Left lung (tissue), 10 donors: ENCODE measurements around the gene SHH. TPM values are rescaled to one million over a fixed set of nuclear protein-coding genes. Genes with fewer than 3 reads are reported as not detected.

Experiments
- ATAC-seq: fragments of 200-7000 bp; cut with Tn5 transposase; one replicate; pipeline ENCODE4 v1.9.1; 2020; ENCODE audit warnings: moderate library complexity
- DNase-seq, 4 donors: peaks; one replicate each; pipeline ENCODE4 v3.0.0-alpha.2; 2013 to 2020
- H3K27ac ChIP-seq, 2 donors: fragments of 200-600 bp; sonication (generic) in 1 of 2; one replicate each; pipeline versions ENCODE4 v1.5.0 to v1.8.0; 2020 to 2021
- H3K27me3 ChIP-seq, 2 donors: fragments of 200-600 bp; sonication (generic) in 1 of 2; one replicate each; pipeline versions ENCODE4 v1.5.0 to v1.8.0; 2020 to 2021
- H3K36me3 ChIP-seq, 2 donors: fragments of 200-600 bp; sonication (generic) in 1 of 2; one replicate each; pipeline versions ENCODE4 v1.5.0 to v1.8.0; 2020 to 2021
- H3K4me1 ChIP-seq, 2 donors: fragments of 200-600 bp; one replicate each; pipeline ENCODE4 v1.8.0; 2021
- H3K4me3 ChIP-seq, 2 donors: fragments of 200-600 bp; sonication (generic) in 1 of 2; one replicate each; pipeline versions ENCODE4 v1.5.0 to v1.8.0; 2020 to 2021; ENCODE audit warnings: mild to moderate bottlenecking in 1 of 2
- H3K9me3 ChIP-seq, 2 donors: fragments of 200-600 bp; sonication (generic) in 1 of 2; one replicate each; pipeline versions ENCODE4 v1.5.0 to v1.8.0; 2020 to 2021
- CTCF ChIP-seq, 2 donors: fragments of 200-600 bp; sonication (generic) in 1 of 2; IDR thresholded peaks; one replicate each; pipeline versions ENCODE4 v1.5.0 to v1.8.0; 2021; ENCODE audit warnings: antibody characterized with exemption in 2 of 2
- intact Hi-C, 2 donors: fragments of 100-400 bp; cut with DNase I; formaldehyde crosslinking; loops; one replicate each; pipeline versions ENCODE4 v1.11.2 to v1.14.2; 2022
- polyA plus RNA-seq, 6 donors: library from polyadenylated mRNA; unstranded; fragments of 120-200 nt; gene quantifications; one replicate each; pipeline ENCODE4 v1.2.1, GENCODE V29; 2013; ENCODE audit not compliant: insufficient read length in 6 of 6
- total RNA-seq, 2 donors: library from RNA; stranded (reverse); fragmentation: NEBNext Ultra II Directional; extraction: Animal tissue kit (Norgen Biotek cat#: 25700); gene quantifications; one replicate each; pipeline ENCODE4 v1.2.1, GENCODE V29; 2021
- donor health status: DM: no; HTN: yes; CAD: no.
- donor health status: DM: no; HTN: no; CAD: no.

The SHH gene
- total and polyA plus RNA-seq, 8 donors: 4.4 to 24.7 (median 15.4) TPM

GRCh38 chr7:155846936-155847335 lies 34.7 kb upstream of the SHH start:
- no peak overlapping the region for H3K4me3 ChIP-seq
- H3K27ac ChIP-seq: no peak overlapping the region
- no peak for DNase-seq
- H3K27me3 ChIP-seq: peaks cover 0 to 27% of the 10 kb centered on the region in 2 donors
- no peaks in the 10 kb centered on the region for H3K4me1 ChIP-seq
- H3K9me3 ChIP-seq: no peaks in the 10 kb centered on the region
- no peak for TF ChIP-seq CTCF (IDR thresholded peaks at IDR 0.05)
- H3K36me3 ChIP-seq: no peaks in the 10 kb centered on the region
- intact Hi-C loops: no loop called here
- no peak for ATAC-seq

GRCh38 chr7:155846156-155846555 lies 33.9 kb upstream of the SHH start:
- Histone ChIP-seq H3K27me3 (peaks cover 0 to 34% of the 10 kb centered on the region in 2 donors), H3K9me3 (no peaks in the 10 kb centered on the region), H3K4me1 (no peaks in the 10 kb centered on the region), H3K36me3 (no peaks in the 10 kb centered on the region), H3K27ac (no peak overlapping the region), H3K4me3 (no peak overlapping the region)
- intact Hi-C loops: no loop called here
- ATAC-seq (no peak), DNase-seq (no peak)
- no peak for TF ChIP-seq CTCF (IDR thresholded peaks at IDR 0.05)

- intact Hi-C loops: no loop called here
- no peak overlapping the region for H3K27ac ChIP-seq
- no peak for TF ChIP-seq CTCF (IDR thresholded peaks at IDR 0.05)
- DNase-seq (no peak), ATAC-seq (no peak)
- H3K36me3 ChIP-seq: no peaks in the 10 kb centered on the region
- H3K9me3 ChIP-seq: no peaks in the 10 kb centered on the region
- H3K4me1 ChIP-seq: no peaks in the 10 kb centered on the region
- peaks cover 0 to 26% of the 10 kb centered on the region in 2 donors for H3K27me3 ChIP-seq
- H3K4me3 ChIP-seq: no peak overlapping the region
These were observed 33.0 kb upstream of the SHH start for GRCh38 chr7:155845226-155845625.

- Histone ChIP-seq H3K36me3 (no peaks in the 10 kb centered on the region), H3K9me3 (no peaks in the 10 kb centered on the region), H3K27ac (no peak overlapping the region), H3K27me3 (peaks cover 0 to 23% of the 10 kb centered on the region in 2 donors), H3K4me3 (no peak overlapping the region), H3K4me1 (no peaks in the 10 kb centered on the region)
- DNase-seq (no peak), ATAC-seq (no peak)
- intact Hi-C loops: no loop called here
- no peak for TF ChIP-seq CTCF (IDR thresholded peaks at IDR 0.05)
These were observed 32.3 kb upstream of the SHH start for GRCh38 chr7:155844526-155844925.

GRCh38 chr7:155844019-155844453 lies 31.8 kb upstream of the SHH start:
- H3K9me3 ChIP-seq: no peaks in the 10 kb centered on the region
- no peaks in the 10 kb centered on the region for H3K36me3 ChIP-seq
- H3K27ac ChIP-seq: no peak overlapping the region
- no peaks in the 10 kb centered on the region for H3K4me1 ChIP-seq
- TF ChIP-seq CTCF (IDR thresholded peaks at IDR 0.05): no peak
- ATAC-seq (peak; percentile 98), DNase-seq (peak; percentile 36 to 89 (median 84))
- H3K4me3 ChIP-seq: no peak overlapping the region
- intact Hi-C loops: no loop called here
- peaks cover 0 to 23% of the 10 kb centered on the region in 2 donors for H3K27me3 ChIP-seq
